CD4-positive, CD25-positive, alpha-beta regulatory T cell (primary cell): ENCODE results near the gene PROSER2. TPM values are rescaled to one million over a fixed set of nuclear protein-coding genes. Genes with fewer than 3 reads are reported as not detected.

Experiments used
- ATAC-seq, 2 donors: fragments of 150-1000 bp; cut with Tn5 transposase; one replicate each; pipeline ENCODE4 v1.10.0; 2021; ENCODE audit warnings: low read depth in 2 of 2, moderate number of reproducible peaks in 2 of 2, moderate library complexity in 1 of 2
- DNase-seq, 3 donors: peaks; one replicate each; pipeline versions ENCODE4 v3.0.0 to v3.0.0-alpha.2; 2012 to 2022; ENCODE audit warnings: mixed read lengths in 1 of 3
- H3K27ac ChIP-seq: one replicate; pipeline ENCODE4 v1.7.0; 2013; ENCODE audit warnings: mild to moderate bottlenecking, low read length; ENCODE audit not compliant: insufficient read depth, poor library complexity, severe bottlenecking
- H3K27me3 ChIP-seq: one replicate; pipeline ENCODE4 v1.7.0; 2013; ENCODE audit warnings: low read length; ENCODE audit not compliant: control insufficient read depth, insufficient read depth
- H3K36me3 ChIP-seq: one replicate; pipeline ENCODE4 v1.7.0; 2013; ENCODE audit warnings: mild to moderate bottlenecking, low read length, moderate library complexity; ENCODE audit not compliant: control insufficient read depth, insufficient read depth
- H3K4me1 ChIP-seq: 2 replicates; pipeline ENCODE4 v1.7.0; 2013; ENCODE audit warnings: mild to moderate bottlenecking, low read length; ENCODE audit not compliant: insufficient read depth, control insufficient read depth, poor library complexity, severe bottlenecking
- H3K4me3 ChIP-seq: one replicate; pipeline ENCODE4 v1.7.0; 2013; ENCODE audit warnings: low read depth, mild to moderate bottlenecking, low read length, moderate library complexity
- H3K9me3 ChIP-seq, 2 experiments: 1 replicate in 1 of 2; 2 replicates in 1 of 2; pipeline ENCODE4 v1.7.0; 2013; ENCODE audit warnings: low read length in 2 of 2, mild to moderate bottlenecking in 1 of 2, moderate library complexity in 1 of 2; ENCODE audit not compliant: control insufficient read depth in 2 of 2
- H3K27ac Mint-ChIP-seq, 3 donors: one replicate each; pipeline ENCODE4 v1.8.0; 2020 to 2022; ENCODE audit warnings: mild to moderate bottlenecking in 3 of 3, mixed read lengths in 3 of 3, moderate library complexity in 2 of 3
- H3K27me3 Mint-ChIP-seq: one replicate; pipeline ENCODE4 v1.8.0; 2022; ENCODE audit warnings: mild to moderate bottlenecking, mixed read lengths
- H3K36me3 Mint-ChIP-seq: one replicate; pipeline ENCODE4 v1.8.0; 2020; ENCODE audit warnings: mixed read lengths
- H3K4me1 Mint-ChIP-seq, 4 donors: one replicate each; pipeline ENCODE4 v1.8.0; 2020 to 2022; ENCODE audit warnings: mixed read lengths in 4 of 4, mild to moderate bottlenecking in 1 of 4
- H3K4me3 Mint-ChIP-seq, 4 donors: one replicate each; pipeline ENCODE4 v1.8.0; 2020 to 2022; ENCODE audit warnings: mild to moderate bottlenecking in 4 of 4, mixed read lengths in 4 of 4, moderate library complexity in 3 of 4
- H3K9me3 Mint-ChIP-seq, 7 donors: one replicate each; pipeline ENCODE4 v1.8.0; 2020 to 2022; ENCODE audit warnings: mixed read lengths in 7 of 7, mild to moderate bottlenecking in 3 of 7, moderate library complexity in 2 of 7
- polyA plus RNA-seq, 4 donors: library from polyadenylated mRNA; unstranded; fragments of 300-500 nt; fragmentation: Illumina TruSeq; gene quantifications; one replicate each; pipeline ENCODE4 v1.2.3, GENCODE V29; 2021
- total RNA-seq: library from RNA; stranded (reverse); gene quantifications from one replicate; pipeline ENCODE4 v1.2.3, GENCODE V29; 2022

Gene PROSER2
- total and polyA plus RNA-seq, 5 donors from 2014 or later = 0.25 to 1.3 (median 0.65) TPM; not detected in 2

- Histone ChIP-seq H3K4me3 (no peak overlapping the region), H3K36me3 (no peaks in the 10 kb centered on the region), H3K27me3 (no peaks in the 10 kb centered on the region), H3K4me1 (no peaks in the 10 kb centered on the region), H3K27ac (no peak overlapping the region), H3K9me3 (no peaks in the 10 kb centered on the region)
- no peaks in the 10 kb centered on the region for H3K36me3 Mint-ChIP-seq
- H3K4me1 Mint-ChIP-seq = peaks cover 0 to 2% (median 0%) of the 10 kb centered on the region in 4 donors
- DNase-seq (no peak), ATAC-seq (no peak)
- H3K27me3 Mint-ChIP-seq = peaks cover 16% of the 10 kb centered on the region
- no peak overlapping the region for H3K4me3 Mint-ChIP-seq
- H3K9me3 Mint-ChIP-seq = peaks cover 0 to 4% (median 0%) of the 10 kb centered on the region in 7 donors
- no peak overlapping the region for H3K27ac Mint-ChIP-seq
Observed at GRCh38 chr10:11796474-11796873, 26.7 kb upstream of the PROSER2 start.

GRCh38 chr10:11797281-11797680, 25.9 kb upstream of the PROSER2 start:
- Histone ChIP-seq H3K27me3 (no peaks in the 10 kb centered on the region), H3K9me3 (no peaks in the 10 kb centered on the region), H3K36me3 (no peaks in the 10 kb centered on the region), H3K4me1 (no peaks in the 10 kb centered on the region), H3K4me3 (no peak overlapping the region), H3K27ac (no peak overlapping the region)
- H3K4me3 Mint-ChIP-seq = no peak overlapping the region
- H3K4me1 Mint-ChIP-seq = peaks cover 0 to 2% (median 0%) of the 10 kb centered on the region in 4 donors
- peaks cover 0 to 4% (median 0%) of the 10 kb centered on the region in 7 donors for H3K9me3 Mint-ChIP-seq
- peaks cover 13% of the 10 kb centered on the region for H3K27me3 Mint-ChIP-seq
- DNase-seq (no peak), ATAC-seq (no peak)
- H3K36me3 Mint-ChIP-seq = no peaks in the 10 kb centered on the region
- no peak overlapping the region for H3K27ac Mint-ChIP-seq

GRCh38 chr10:11797847-11798633, 25.1 kb upstream of the PROSER2 start:
- no peak overlapping the region for H3K27ac Mint-ChIP-seq
- Histone ChIP-seq H3K36me3 (no peaks in the 10 kb centered on the region), H3K4me3 (no peak overlapping the region), H3K4me1 (no peaks in the 10 kb centered on the region), H3K27me3 (no peaks in the 10 kb centered on the region), H3K9me3 (no peaks in the 10 kb centered on the region), H3K27ac (no peak overlapping the region)
- DNase-seq (no peak), ATAC-seq (no peak)
- no peaks in the 10 kb centered on the region for H3K36me3 Mint-ChIP-seq
- peaks cover 10% of the 10 kb centered on the region for H3K27me3 Mint-ChIP-seq
- no peak overlapping the region for H3K4me3 Mint-ChIP-seq
- H3K9me3 Mint-ChIP-seq = peaks cover 0 to 4% (median 0%) of the 10 kb centered on the region in 7 donors
- peaks cover 0 to 2% (median 0%) of the 10 kb centered on the region in 4 donors for H3K4me1 Mint-ChIP-seq

GRCh38 chr10:11798845-11799735, 24.1 kb upstream of the PROSER2 start:
- Histone ChIP-seq H3K4me1 (no peaks in the 10 kb centered on the region), H3K4me3 (no peak overlapping the region), H3K27me3 (no peaks in the 10 kb centered on the region), H3K36me3 (no peaks in the 10 kb centered on the region), H3K9me3 (no peaks in the 10 kb centered on the region), H3K27ac (no peak overlapping the region)
- ATAC-seq (no peak), DNase-seq (no peak)
- peaks cover 0 to 2% (median 0%) of the 10 kb centered on the region in 4 donors for H3K4me1 Mint-ChIP-seq
- no peaks in the 10 kb centered on the region for H3K36me3 Mint-ChIP-seq
- H3K27ac Mint-ChIP-seq = no peak overlapping the region
- H3K9me3 Mint-ChIP-seq = peaks cover 0 to 4% (median 0%) of the 10 kb centered on the region in 7 donors
- peaks cover 14% of the 10 kb centered on the region for H3K27me3 Mint-ChIP-seq
- no peak overlapping the region for H3K4me3 Mint-ChIP-seq

- Histone ChIP-seq H3K4me1 (no peaks in the 10 kb centered on the region), H3K27me3 (no peaks in the 10 kb centered on the region), H3K36me3 (no peaks in the 10 kb centered on the region), H3K27ac (no peak overlapping the region), H3K9me3 (no peaks in the 10 kb centered on the region), H3K4me3 (no peak overlapping the region)
- H3K27me3 Mint-ChIP-seq = peaks cover 16% of the 10 kb centered on the region
- peaks cover 0 to 4% (median 0%) of the 10 kb centered on the region in 7 donors for H3K9me3 Mint-ChIP-seq
- peak overlapping the region in 1 of 4 donors; percentile 27 for H3K4me3 Mint-ChIP-seq
- H3K27ac Mint-ChIP-seq = no peak overlapping the region
- ATAC-seq (no peak), DNase-seq (no peak)
- H3K36me3 Mint-ChIP-seq = no peaks in the 10 kb centered on the region
- peaks cover 0 to 2% (median 0%) of the 10 kb centered on the region in 4 donors for H3K4me1 Mint-ChIP-seq
Observed at GRCh38 chr10:11799736-11800080, 23.4 kb upstream of the PROSER2 start.

- H3K36me3 ChIP-seq = no peaks in the 10 kb centered on the region
- H3K9me3 ChIP-seq = no peaks in the 10 kb centered on the region
- no peak for DNase-seq
- H3K9me3 Mint-ChIP-seq = no peaks in the 10 kb centered on the region
- H3K27me3 Mint-ChIP-seq = peaks cover 17% of the 10 kb centered on the region
- no peak for ATAC-seq
- H3K27ac ChIP-seq = no peak overlapping the region
- H3K27me3 ChIP-seq = no peaks in the 10 kb centered on the region
- no peak overlapping the region for H3K4me3 ChIP-seq
- H3K4me1 ChIP-seq = no peaks in the 10 kb centered on the region
- H3K4me3 Mint-ChIP-seq = no peak overlapping the region
- no peaks in the 10 kb centered on the region for H3K4me1 Mint-ChIP-seq
- H3K36me3 Mint-ChIP-seq = no peaks in the 10 kb centered on the region
- H3K27ac Mint-ChIP-seq = no peak overlapping the region
Observed at GRCh38 chr10:11804336-11804735, 18.8 kb upstream of the PROSER2 start.

- H3K36me3 Mint-ChIP-seq = no peaks in the 10 kb centered on the region
- H3K27ac ChIP-seq = no peak overlapping the region
- no peak overlapping the region for H3K4me3 Mint-ChIP-seq
- ATAC-seq (no peak), DNase-seq (no peak)
- H3K36me3 ChIP-seq = no peaks in the 10 kb centered on the region
- H3K9me3 Mint-ChIP-seq = no peaks in the 10 kb centered on the region
- no peak overlapping the region for H3K27ac Mint-ChIP-seq
- no peaks in the 10 kb centered on the region for H3K27me3 ChIP-seq
- no peaks in the 10 kb centered on the region for H3K4me1 ChIP-seq
- no peak overlapping the region for H3K4me3 ChIP-seq
- no peaks in the 10 kb centered on the region for H3K4me1 Mint-ChIP-seq
- H3K27me3 Mint-ChIP-seq = peaks cover 20% of the 10 kb centered on the region
- no peaks in the 10 kb centered on the region for H3K9me3 ChIP-seq
Observed at GRCh38 chr10:11805792-11806191, 17.4 kb upstream of the PROSER2 start.
